NT2/D1 (cell line): ENCODE measurements around the gene VBP1.

ENCODE experiments used
- SUZ12 ChIP-seq: IDR thresholded peaks from 2 replicates; pipeline ENCODE4 v1.6.1; 2011; ENCODE audit not compliant: insufficient read length, insufficient read depth; ENCODE audit errors: extremely low read depth
- YY1 ChIP-seq: IDR thresholded peaks from 2 replicates; pipeline ENCODE4 v1.6.1; 2011; ENCODE audit not compliant: insufficient read length, insufficient read depth

DNA sequence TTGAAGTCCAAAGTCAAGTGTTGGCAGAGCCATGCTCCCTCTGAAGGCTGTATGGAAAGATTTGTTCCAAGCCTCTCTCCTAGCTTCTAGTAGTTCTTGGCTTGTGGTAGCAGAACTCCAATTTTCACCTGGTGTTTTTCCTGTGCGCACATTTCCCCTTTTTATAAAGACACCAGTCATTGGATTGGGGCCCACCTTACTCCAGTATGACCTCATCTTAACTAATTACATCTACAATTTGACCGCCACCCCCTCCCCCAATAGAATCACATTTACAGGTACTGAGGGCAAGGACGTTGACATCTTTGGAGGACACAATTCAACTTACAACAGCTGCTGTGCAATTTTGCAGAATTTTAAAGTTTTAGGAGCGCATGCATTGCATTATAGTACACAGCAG lies 31.2 kb downstream of the VBP1 start:
- TF ChIP-seq YY1 (no peak), SUZ12 (no peak)
